C4-2B (cell line): ENCODE measurements around the gene CETP.

Source experiments
- CTCF ChIP-seq: fragments of 450-650 bp; conservative IDR thresholded peaks from 2 replicates; pipeline ENCODE4 v1.5.1; 2017; ENCODE audit warnings: mild to moderate bottlenecking
- ZFX ChIP-seq: fragments of 450-650 bp; IDR thresholded peaks from 2 replicates; pipeline ENCODE4 v1.6.1; 2017

- TF ChIP-seq CTCF, result no peak
- no peak for TF ChIP-seq ZFX
These were observed 60.7 kb downstream of the CETP start for GRCh38 chr16:57022445-57022844.
